Calu3 (cell line): ENCODE measurements around the gene OSBP2. TPM values are rescaled to one million over a fixed set of nuclear protein-coding genes. Genes with fewer than 3 reads are reported as not detected.

ENCODE experiments used
- BruUV-seq: library from RNA; stranded (reverse); fragments of 400-500 nt; replicated peaks from 2 replicates; lab custom pipeline; 2021; lab: Mats Ljungman, UMichigan
- CTCF ChIA-PET: fragments of 300-600 bp; sonication (Branson Sonifier 250); formaldehyde crosslinking; loops from one replicate; lab custom pipeline; 2022; ENCODE audit warnings: antibody characterized with exemption; lab: Charles Lee
- DNase-seq: peaks from one replicate; pipeline ENCODE4 v3.0.0; 2022
- H3K27ac Mint-ChIP-seq: one replicate; pipeline ENCODE4 v1.8.0; 2022; ENCODE audit warnings: mixed read lengths; ENCODE audit not compliant: unreplicated experiment
- H3K27me3 Mint-ChIP-seq: one replicate; pipeline ENCODE4 v1.8.0; 2022; ENCODE audit warnings: mixed read lengths; ENCODE audit not compliant: unreplicated experiment
- H3K36me3 Mint-ChIP-seq: one replicate; pipeline ENCODE4 v1.8.0; 2022; ENCODE audit warnings: mild to moderate bottlenecking, moderate library complexity, mixed read lengths; ENCODE audit not compliant: insufficient read depth, unreplicated experiment
- H3K4me1 Mint-ChIP-seq: one replicate; pipeline ENCODE4 v1.8.0; 2022; ENCODE audit warnings: mild to moderate bottlenecking, low read depth, mixed read lengths; ENCODE audit not compliant: unreplicated experiment
- H3K4me3 Mint-ChIP-seq: one replicate; pipeline ENCODE4 v1.8.0; 2022; ENCODE audit warnings: mild to moderate bottlenecking, low read depth, moderate library complexity, mixed read lengths; ENCODE audit not compliant: unreplicated experiment
- H3K9me3 Mint-ChIP-seq: one replicate; pipeline ENCODE4 v1.8.0; 2022; ENCODE audit warnings: low read depth, mixed read lengths; ENCODE audit not compliant: unreplicated experiment
- intact Hi-C: fragments of 100-400 bp; cut with micrococcal nuclease; formaldehyde crosslinking; loops from one replicate; pipeline ENCODE4 v1.10.0; 2022; ENCODE audit not compliant: unreplicated experiment
- total RNA-seq: library from RNA; stranded (reverse); gene quantifications from 2 replicates; pipeline ENCODE4 v1.2.3, GENCODE V29; 2022
- TF ChIP-seq, protein P1 (sequence below): fragments of 200-600 bp; IDR thresholded peaks from one replicate; pipeline ENCODE4 v1.8.0; 2022; ENCODE audit warnings: antibody characterized with exemption; ENCODE audit not compliant: unreplicated experiment

The OSBP2 gene
- total RNA-seq, 1 experiment from 2014 or later = 5.2 TPM

DNA sequence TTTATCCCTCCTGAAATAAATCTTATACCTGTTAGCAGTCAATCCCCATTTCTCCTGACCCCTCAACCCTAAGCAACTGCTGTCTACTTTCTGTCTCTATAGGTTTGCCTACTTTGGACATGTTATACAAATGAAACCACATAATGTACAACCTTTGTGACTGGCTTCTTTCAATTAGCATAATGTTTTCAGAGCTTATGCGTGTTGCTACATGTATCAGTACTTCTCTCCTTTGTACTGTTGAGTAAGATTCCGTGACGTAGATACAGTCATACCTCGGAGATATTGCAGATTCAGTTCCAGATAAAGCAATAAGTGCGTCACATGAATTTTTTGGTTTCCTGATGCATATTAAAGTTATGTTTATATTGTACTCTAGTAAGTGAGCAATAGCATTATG lies 146.6 kb downstream of the OSBP2 start:
- intact Hi-C loops = no loop called here
- no peak overlapping the region for H3K4me3 Mint-ChIP-seq
- no peak for DNase-seq
- no peak overlapping the region for H3K27ac Mint-ChIP-seq
- CTCF ChIA-PET = interaction anchor here (0.7 kb wide), 1 partner anchor 207 kb away, joined by 3 read pairs; no protein-coding TSS in a partner anchor
- TF ChIP-seq, protein P1, sequence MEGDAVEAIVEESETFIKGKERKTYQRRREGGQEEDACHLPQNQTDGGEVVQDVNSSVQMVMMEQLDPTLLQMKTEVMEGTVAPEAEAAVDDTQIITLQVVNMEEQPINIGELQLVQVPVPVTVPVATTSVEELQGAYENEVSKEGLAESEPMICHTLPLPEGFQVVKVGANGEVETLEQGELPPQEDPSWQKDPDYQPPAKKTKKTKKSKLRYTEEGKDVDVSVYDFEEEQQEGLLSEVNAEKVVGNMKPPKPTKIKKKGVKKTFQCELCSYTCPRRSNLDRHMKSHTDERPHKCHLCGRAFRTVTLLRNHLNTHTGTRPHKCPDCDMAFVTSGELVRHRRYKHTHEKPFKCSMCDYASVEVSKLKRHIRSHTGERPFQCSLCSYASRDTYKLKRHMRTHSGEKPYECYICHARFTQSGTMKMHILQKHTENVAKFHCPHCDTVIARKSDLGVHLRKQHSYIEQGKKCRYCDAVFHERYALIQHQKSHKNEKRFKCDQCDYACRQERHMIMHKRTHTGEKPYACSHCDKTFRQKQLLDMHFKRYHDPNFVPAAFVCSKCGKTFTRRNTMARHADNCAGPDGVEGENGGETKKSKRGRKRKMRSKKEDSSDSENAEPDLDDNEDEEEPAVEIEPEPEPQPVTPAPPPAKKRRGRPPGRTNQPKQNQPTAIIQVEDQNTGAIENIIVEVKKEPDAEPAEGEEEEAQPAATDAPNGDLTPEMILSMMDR = no peak
- peaks cover 14% of the 10 kb centered on the region for H3K4me1 Mint-ChIP-seq
- H3K9me3 Mint-ChIP-seq = no peaks in the 10 kb centered on the region
- H3K27me3 Mint-ChIP-seq = no peaks in the 10 kb centered on the region
- no TSS peak for BruUV-seq
- H3K36me3 Mint-ChIP-seq = no peaks in the 10 kb centered on the region

DNA sequence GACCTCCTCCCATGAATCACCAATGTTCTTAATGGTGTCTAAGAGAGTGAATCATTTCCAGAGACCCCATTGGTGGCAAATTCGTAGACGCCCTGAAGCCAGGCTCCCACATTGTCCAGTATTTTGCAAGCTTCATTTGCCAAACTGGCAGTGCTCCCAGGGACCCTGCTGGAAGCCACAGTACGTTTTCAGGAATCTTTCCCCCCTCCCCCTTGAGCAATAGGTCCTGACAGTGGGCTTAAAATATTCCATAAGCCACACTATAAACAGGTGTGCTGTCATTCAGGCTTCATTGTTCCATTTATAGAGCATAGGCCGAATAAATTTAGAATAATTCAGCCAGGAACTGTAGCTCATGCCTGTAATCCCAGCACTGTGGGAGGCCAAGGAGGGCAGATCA lies 148.6 kb downstream of the OSBP2 start:
- Mint-ChIP-seq H3K4me1 (peaks cover 14% of the 10 kb centered on the region), H3K4me3 (no peak overlapping the region), H3K27me3 (no peaks in the 10 kb centered on the region), H3K9me3 (no peaks in the 10 kb centered on the region), H3K27ac (no peak overlapping the region), H3K36me3 (no peaks in the 10 kb centered on the region)
- BruUV-seq = no TSS peak
- intact Hi-C loops = no loop called here
- DNase-seq = no peak
- CTCF ChIA-PET = no interaction called here
- TF ChIP-seq, protein P1 = no peak

DNA sequence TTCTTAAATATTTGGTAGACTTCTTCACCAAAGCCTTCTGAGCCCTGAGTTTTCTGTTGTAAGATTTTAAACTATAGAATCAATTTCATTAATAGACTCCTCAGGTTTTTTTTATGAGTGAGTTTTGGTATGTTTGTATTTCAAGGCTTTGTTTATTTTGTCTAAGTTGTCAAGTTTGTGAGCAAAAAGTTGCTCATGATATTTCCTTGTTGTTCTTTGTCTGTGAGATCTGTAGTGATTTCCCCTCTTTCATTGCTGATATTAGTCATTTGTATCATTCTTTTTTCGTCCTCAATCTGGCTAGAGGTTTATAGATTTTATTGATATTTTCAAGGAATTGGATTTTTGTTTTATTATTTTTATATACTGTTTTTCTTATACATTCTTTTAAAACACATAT lies 152.9 kb downstream of the OSBP2 start:
- BruUV-seq = no TSS peak
- no peak for DNase-seq
- H3K4me3 Mint-ChIP-seq = no peak overlapping the region
- no peaks in the 10 kb centered on the region for H3K9me3 Mint-ChIP-seq
- H3K27me3 Mint-ChIP-seq = no peaks in the 10 kb centered on the region
- no peaks in the 10 kb centered on the region for H3K36me3 Mint-ChIP-seq
- H3K4me1 Mint-ChIP-seq = no peaks in the 10 kb centered on the region
- H3K27ac Mint-ChIP-seq = no peak overlapping the region
- intact Hi-C loops = no loop called here
- CTCF ChIA-PET = no interaction called here
- TF ChIP-seq, protein P1 = no peak

DNA sequence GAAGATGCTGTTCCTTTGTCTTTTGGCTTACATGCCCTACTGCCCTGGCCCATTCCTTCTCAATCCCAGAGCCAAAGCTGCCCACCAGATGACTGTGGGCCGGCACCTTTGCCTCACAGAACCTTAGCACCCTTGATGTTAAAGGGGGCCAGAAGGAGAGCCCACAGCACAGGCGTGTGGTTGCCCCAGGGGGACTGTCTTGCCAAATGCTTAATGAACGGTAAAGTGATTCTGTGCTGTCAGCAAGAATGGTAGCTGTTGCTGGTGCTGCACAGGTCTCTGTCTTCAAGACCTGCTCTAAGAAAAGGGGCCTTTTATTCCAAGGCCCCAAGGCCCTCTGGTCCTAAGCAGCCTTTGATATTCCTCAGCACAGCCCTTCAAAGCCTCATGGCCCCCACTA lies 160.6 kb downstream of the OSBP2 start:
- Mint-ChIP-seq H3K27ac (no peak overlapping the region), H3K9me3 (peaks cover 3% of the 10 kb centered on the region), H3K4me1 (no peaks in the 10 kb centered on the region), H3K27me3 (no peaks in the 10 kb centered on the region), H3K36me3 (no peaks in the 10 kb centered on the region), H3K4me3 (no peak overlapping the region)
- CTCF ChIA-PET = no interaction called here
- no TSS peak for BruUV-seq
- no peak for DNase-seq
- TF ChIP-seq, protein P1 = no peak
- intact Hi-C loops = no loop called here
